Fibroblast of skin of left biceps (primary cell): ENCODE measurements around the gene SPATS2.

ENCODE experiments used
- DNase-seq, 2 experiments: peaks; one replicate each; pipeline ENCODE4 v3.0.0-alpha.2; 2013; ENCODE audit warnings: low read depth in 2 of 2

SPATS2 gene

GRCh38 chr12:49335955-49336644 lies 31.2 kb upstream of the SPATS2 start:
- no peak for DNase-seq

- peak; percentile 14 to 34 for DNase-seq
Observed at GRCh38 chr12:49336645-49337584, 30.3 kb upstream of the SPATS2 start, which contains the start of gene C1QL4. Gene C1QL4 (minus strand): TSS chr12:49337188. CDS start chr12:49336477, 711 bp downstream.

- no peak for DNase-seq
Observed at GRCh38 chr12:49338830-49339463, 28.3 kb upstream of the SPATS2 start.

- no peak for DNase-seq
Observed at GRCh38 chr12:49339464-49339861, 27.8 kb upstream of the SPATS2 start.

- DNase-seq: no peak
Observed at GRCh38 chr12:49340095-49340870, 27.0 kb upstream of the SPATS2 start.

DNA sequence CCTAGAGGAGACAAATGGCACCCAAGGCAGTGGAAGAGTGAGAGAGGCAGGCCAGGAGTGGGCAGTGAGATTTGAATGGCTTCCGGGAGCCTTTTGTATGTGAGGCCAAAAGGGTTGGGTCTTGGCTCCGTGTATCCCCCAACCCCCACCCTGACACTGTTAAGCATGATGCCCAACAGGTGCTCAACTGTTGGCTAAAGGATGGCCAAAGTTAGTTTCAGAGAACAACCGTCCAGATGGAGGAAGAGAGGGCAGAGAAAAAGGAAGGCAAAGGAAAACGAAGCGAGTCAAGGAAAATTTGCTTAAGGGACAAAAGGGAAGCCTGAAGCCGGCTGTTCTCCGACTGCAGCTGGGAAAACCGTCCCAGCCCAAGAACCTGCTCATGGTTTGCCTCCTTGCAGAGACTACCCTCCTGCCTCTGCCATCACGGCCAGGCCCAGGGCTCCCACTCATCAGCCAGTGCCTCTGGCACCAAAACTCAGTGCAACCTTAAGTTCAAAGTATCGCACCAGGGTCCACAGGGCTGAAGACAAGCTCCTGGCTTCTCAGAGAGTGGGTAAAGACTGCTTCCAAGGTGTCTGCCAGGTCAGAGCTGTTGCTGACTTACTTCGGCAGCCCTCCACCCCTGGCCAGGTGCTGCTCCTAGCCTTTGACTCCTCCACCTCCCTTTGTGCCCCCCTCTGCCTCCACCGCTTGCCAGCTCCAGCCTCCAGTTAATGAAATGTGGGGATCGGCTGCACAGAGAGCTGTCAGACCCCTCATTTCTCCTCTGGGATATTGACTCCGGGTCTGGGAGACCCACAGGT lies 26.1 kb upstream of the SPATS2 start:
- no peak for DNase-seq

GRCh38 chr12:49341777-49342065 lies 25.5 kb upstream of the SPATS2 start:
- DNase-seq: no peak

DNA sequence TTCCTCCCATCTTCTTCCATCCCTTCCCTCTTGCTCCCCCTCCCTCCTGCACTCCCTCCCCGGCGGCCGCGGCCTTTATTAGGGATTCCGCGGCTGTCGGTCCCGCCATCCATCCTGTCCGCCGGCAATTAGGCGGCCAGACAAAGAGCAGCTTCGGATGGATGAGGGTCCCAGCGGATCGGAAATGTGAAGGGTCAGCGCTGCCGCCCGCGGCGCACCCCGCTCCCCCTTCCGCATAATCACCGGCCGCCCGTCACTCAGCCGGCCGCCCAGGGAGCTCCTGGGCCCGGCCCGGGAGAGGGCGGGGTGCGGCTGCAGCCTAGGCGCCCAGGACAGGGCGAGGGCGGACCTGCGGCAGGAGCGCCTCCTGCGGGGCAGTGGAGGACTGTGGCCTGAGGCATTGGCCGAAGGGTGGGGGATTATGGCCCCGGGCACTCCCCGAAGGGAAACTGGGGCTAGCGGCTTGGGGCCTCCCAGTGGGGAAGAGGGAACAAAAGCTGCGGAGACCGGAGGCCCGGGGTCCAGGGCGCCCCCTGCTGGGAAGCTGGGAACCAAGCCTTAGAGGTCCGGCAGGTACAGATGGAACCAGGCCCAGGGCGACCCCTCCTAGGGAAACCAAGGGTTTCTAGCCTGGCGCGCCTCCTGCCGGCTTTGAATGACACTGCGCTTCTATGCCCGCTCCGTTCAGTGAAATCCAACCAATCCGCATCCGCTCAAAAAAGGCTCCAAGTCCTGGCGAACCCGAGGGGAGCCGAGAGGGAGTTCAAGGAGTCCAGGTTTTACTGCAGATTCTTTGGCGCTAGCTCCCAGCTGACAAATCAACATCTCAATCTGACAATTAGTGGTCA lies 25.0 kb upstream of the SPATS2 start:
- DNase-seq: peak in 1 of 2 experiments; percentile 40

- DNase-seq: no peak
Observed at GRCh38 chr12:49342914-49343731, 24.1 kb upstream of the SPATS2 start.

DNA sequence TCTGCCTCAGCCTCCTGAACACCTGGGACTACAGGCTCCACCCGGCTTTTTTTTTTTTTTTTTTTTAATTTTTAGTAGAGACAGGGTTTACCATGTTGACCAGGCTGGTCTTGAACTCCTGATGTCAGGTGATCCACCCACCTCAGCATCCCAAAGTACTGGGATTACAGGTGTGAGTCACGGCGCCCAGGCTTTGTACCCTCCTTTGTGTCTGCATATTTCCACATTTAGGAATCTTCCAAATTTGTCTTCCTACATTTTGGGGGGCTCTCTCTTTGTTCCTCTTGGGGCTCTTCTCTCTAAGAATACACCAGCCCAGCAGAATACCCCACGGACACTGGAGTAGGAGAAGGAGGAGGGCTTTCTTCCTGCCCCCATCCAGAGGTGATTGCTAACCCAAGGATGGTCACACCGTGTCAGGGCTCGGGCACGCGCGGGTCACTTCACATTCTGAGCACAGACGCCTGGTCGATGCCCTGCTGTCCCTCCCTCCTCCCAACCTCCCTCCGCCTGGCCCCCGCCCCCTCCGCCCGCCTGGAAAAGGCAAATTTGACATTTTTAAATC lies 22.7 kb upstream of the SPATS2 start:
- no peak for DNase-seq

- no peak for DNase-seq
Observed at GRCh38 chr12:49345051-49345824, 22.0 kb upstream of the SPATS2 start.

DNA sequence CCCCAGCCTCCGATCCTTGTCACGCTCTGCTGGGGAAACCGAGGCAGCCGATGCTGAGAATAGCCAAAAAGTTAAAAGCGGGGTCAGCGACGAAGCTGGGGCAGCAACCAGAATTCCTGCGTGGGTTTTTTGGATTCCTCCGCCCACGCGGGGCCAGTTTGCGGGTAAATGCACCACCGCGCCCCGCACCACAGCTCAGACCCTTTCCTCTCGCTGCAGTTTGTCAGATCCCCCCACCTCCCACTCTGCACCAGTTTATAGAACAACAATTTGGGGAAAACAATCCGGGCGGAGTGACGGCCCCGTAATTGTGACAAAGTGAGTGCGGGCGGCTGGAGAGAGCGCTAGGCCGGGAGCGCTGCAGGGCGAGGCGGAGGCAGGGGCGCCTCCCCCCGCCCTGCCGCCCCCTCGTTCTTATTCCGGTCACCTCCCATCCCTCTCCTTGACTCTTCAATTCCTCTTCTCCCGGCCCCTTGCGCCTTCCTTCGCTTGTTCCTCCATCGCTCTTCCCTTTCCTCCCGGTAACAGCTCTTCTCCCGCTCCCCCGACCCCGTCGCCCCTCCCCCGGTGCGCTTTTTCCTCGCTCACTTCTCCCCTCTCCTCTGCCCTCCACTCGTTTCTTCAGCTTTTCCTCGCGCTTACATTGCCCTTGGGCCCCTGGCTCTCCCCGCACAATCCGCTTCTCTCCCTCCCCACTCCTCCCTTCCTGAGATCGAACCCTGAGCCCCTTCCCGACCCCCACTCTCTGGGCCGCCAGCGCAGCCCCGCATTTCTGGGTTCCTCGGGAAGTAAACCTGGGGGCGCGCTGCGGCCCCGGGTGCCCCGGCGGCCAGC lies 21.2 kb upstream of the SPATS2 start:
- no peak for DNase-seq

GRCh38 chr12:49346659-49347310 lies 20.5 kb upstream of the SPATS2 start, which contains the start of gene DNAJC22:
Gene DNAJC22 (plus strand): TSS chr12:49346888. CDS start chr12:49348873, 1,985 bp downstream.
- DNase-seq: no peak

- DNase-seq: peak; percentile 31 to 36
Observed at GRCh38 chr12:49347311-49348193, 19.7 kb upstream of the SPATS2 start.

- no peak for DNase-seq
Observed at GRCh38 chr12:49348781-49349180, 18.5 kb upstream of the SPATS2 start.
